CD4-positive, alpha-beta T cell treated with Interleukin-6 for 4 hours (primary cell): ENCODE results near the gene GALNT13.
"Not testable (repeated sequence)": the region's sequence is repeated elsewhere in the genome, so short reads cannot be mapped to it uniquely, and the experiment has no call there.

ENCODE experiments used
- DNase-seq: peaks from one replicate; pipeline ENCODE4 v3.0.0-alpha.2; 2020; ENCODE audit warnings: mixed read lengths

The GALNT13 gene

GRCh38 chr2:154437104-154437503, 565.4 kb downstream of the GALNT13 start:
- no peak for DNase-seq

GRCh38 chr2:154439156-154439555, 567.4 kb downstream of the GALNT13 start:
- no peak for DNase-seq

DNA sequence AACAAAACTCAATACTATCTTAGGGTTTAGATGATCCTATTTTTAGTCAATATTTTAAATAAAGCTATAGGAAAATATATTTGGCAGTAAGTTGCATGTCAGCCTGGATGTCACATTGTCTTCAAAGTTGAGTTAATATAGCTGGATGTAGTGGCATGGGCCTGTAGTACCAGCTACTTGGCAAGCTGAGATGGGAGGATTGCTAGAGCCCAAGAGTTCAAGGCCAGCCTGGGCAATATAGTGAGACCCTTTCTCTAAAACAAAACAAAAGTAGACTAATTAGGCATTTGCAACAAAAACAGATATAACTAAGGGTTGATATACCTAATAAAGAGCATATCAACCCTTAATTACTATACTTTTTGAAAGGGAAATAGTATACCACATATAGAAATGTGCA, 572.2 kb downstream of the GALNT13 start:
- no peak for DNase-seq

GRCh38 chr2:154446324-154446723, 574.6 kb downstream of the GALNT13 start:
- no peak for DNase-seq

DNA sequence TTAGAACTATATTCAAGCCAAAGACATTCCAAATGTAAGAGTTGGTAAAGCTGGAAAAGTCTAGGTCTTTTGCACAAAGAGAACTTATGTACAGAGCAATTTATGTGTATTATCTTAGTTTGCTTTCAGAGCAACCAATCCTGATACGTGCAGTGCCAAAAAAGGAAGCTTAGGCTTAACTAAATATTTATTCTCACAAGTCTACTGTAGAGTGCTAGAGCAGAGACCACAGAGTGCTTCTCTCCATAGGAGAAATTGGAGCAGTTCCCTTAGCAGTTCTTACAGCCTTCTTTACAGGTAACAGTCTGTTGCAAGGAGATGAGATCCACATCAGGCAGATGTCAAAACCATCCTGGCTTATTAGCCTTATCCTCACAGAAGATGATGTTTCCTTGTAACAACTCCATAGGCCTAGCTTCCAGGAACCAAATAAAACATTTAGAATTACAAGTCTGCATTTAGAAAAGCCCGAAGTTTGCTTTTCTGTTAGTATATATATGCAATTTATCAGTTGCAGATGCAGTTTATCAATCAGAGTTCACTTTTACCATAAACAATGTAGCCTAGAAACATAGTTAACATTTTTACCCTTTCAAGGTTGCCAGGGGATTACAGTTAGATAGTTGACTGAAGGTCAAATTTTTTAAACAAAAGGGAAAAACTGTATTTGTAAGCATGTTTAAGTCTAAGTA, 576.2 kb downstream of the GALNT13 start:
- no peak for DNase-seq

DNA sequence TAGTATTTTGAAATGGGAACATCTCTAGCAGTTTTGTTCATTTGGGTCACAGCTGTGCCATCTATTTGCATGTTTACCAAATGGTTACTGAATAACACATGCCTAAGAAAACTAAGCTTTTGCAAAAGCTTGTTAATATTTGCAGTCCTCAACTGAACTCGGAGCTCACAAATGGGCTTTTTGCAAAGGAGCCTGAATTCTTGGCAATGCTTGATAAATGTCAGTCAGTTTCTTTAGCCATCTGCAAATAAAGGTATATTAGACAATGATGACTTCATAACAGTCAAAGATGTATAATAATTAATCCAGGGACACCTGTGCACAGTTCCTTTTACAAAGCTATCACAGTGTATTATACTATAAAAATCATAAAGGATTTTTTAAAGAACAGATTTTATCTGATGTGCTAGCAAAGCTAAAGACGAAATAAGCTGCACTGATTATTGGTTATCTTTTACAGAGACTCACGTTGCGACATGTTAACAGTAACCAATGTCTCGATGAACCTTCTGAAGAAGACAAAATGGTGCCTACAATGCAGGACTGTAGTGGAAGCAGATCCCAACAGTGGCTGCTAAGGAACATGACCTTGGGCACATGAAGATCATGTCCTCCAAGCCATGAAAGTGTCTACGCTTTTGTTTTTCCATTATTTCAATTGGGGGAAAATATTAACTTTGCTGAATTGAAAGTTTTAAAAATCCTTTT, 578.4 kb downstream of the GALNT13 start:
- DNase-seq = no peak

GRCh38 chr2:154452471-154452870, 580.7 kb downstream of the GALNT13 start:
- DNase-seq = no peak

DNA sequence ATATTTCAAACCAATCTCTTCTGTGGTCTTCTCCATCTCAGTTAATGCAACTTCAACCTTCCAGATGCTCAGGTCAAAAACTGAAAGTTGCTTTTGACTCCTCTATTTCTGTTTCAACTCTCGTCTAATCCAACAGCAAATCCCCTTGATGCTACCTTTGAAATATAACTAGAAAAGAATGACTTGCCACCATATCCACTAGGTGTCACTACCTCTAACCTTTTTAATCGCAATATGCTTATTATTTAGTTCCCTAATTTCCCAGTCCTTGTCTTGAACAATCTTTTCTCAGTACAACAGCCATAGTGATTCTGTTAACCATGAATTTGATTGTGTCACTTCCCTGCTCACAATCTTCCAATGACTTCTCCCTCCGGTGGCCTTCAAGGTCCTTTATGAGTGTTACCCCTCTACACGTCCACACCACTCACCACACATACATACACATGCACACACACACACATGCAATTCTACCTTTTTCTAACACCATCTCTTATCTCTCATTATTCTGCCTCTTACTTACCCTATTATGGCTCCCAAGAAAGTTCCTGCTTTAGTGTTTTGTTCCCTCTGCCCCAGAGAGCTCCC, 581.3 kb downstream of the GALNT13 start:
- no peak for DNase-seq

DNA sequence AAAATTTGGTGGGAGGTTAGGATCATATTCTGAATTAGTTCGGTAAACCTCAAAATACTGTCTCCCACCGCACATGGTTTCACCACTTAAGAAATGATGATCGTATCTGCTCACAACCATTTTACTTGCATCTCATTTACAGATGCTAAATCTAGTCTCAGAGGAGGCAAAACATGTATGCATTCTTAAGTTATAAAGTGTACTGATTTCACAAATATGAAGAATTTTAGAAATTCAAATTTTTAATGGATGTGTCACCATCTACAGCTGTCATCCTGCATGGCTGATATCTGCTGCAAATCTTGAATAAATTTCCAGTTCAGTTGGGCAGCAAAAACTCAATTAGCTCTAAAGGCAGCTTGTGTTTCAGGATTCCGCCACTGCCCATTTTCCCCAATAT, 583.4 kb downstream of the GALNT13 start:
- no peak for DNase-seq

DNA sequence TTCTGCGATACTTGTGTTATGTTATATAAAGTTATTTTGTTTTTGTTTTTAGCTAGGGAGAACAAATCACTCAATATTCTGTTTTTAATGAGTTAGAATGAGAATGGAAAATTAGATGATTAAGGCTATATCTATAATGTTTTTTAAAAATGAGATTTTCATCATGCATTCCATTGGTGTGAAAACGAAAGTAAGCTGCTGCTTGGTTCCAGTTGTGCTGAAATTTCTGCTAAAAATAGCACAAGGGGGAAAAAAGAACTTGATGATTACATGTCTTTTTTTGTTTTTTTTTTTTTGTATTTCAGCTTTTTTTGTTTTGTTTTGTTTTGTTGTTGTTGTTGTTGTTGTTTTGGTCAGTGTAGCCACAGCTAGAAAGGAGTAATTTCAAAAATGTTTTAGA, 584.1 kb downstream of the GALNT13 start:
- no peak for DNase-seq

DNA sequence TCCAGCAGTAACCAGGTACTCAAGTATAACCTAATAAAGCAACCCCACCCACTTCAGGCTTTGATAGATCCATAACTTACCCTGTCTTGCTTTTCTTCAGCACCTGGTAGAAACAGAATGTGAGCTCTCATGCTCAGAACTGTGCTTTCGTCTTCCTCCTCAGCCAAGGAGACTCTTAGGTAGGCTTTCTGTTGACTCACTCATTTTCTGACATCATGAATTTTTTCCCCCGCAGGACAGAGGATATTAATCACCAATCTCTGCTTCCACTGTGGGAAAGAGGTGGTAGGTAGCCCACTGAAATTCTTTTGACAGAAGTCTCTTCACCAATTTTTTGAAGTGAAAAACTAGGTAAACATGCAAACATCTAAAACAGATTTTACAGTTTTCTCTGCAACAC, 585.6 kb downstream of the GALNT13 start:
- no peak for DNase-seq

- DNase-seq = no peak
Measured at GRCh38 chr2:154459286-154459685, 587.6 kb downstream of the GALNT13 start.

- DNase-seq = no peak
Measured at GRCh38 chr2:154462634-154463033, 590.9 kb downstream of the GALNT13 start.

- no peak for DNase-seq
Measured at GRCh38 chr2:154466226-154466625, 594.5 kb downstream of the GALNT13 start.

DNA sequence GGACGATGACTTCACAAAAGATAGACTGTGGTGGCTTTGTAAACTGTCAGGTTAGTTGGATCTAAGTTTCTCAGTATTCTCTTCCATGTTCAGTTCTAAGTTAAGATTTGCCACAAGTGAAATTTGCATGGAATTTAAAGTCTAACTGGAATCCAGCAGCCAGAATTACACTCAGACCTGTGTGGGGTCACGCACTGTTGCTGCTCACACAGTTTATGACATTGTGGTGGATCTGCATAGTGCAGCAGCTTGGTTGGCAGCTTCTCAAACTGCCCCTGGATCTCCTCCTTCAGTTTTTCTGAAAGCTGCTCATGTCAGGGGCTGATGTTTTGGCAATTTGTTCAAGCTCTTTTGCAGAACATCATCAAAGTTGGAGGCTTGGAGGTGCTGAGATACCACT, 598.7 kb downstream of the GALNT13 start:
- DNase-seq = no peak

- DNase-seq = not testable (repeated sequence)
Measured at GRCh38 chr2:154471492-154471891, 599.8 kb downstream of the GALNT13 start.

DNA sequence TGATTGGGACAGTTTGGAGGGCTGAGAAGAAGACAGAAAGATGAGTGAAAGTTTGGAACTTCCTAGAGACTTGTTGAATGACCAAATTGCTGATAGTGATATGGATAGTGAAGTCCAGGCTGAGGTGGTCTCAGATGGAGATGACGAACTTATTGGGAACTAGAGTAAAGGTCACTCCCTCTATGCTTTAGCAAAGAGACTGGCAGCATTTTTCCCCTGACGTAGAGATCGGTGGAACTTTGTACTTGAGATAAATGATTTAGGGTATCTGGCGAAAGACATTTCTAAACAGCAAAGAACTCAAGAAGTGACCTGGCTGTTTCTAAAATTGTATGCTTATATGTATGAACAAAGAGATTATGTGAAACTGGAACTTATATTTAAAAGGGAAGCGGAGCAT, 605.6 kb downstream of the GALNT13 start:
- no peak for DNase-seq

DNA sequence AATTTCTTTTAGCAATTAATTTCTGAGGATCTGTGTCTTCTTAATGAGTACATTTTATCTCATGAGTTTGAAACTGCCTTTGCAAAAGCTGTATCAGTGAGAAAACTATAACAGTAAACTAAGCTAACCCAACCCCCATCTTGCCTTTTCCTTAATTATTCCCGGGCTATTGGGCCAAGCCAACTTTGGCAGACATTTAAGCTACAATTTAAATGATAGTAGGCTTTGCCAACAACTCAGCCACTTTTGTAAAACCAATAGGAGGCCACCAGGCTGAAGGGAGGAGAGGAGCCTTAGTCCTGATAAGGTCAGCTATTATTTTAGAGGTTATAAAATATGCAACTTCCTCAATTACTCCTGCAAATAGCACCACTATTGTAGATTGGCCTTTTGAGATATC, 608.8 kb downstream of the GALNT13 start:
- DNase-seq = no peak

GRCh38 chr2:154481336-154481735, 609.6 kb downstream of the GALNT13 start:
- DNase-seq = no peak

GRCh38 chr2:154484338-154485099, 612.8 kb downstream of the GALNT13 start:
- DNase-seq = no peak

DNA sequence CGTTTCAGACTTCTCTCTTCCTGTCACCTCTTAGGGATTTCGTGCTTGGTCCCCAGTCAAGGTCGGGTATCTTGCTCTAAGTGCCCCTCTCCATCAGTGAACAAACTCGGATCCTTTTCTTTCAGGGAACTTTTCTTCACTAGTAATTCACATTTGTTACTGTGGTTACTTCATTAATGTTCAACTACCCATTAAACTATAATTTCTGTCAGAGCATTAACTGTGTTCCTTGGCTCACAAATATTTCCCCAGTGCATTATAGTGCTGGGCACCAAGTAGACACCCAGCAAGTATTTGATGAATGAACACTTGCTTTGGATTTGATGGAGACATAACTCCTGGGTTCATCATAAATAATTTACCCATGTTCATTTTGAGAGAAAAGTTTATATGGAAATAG, 617.1 kb downstream of the GALNT13 start:
- no peak for DNase-seq

GRCh38 chr2:154489266-154489858, 617.6 kb downstream of the GALNT13 start:
- DNase-seq = no peak

- no peak for DNase-seq
Measured at GRCh38 chr2:154490530-154490929, 618.8 kb downstream of the GALNT13 start.
